MG63 (cell line): Measurements from ENCODE around the gene ARFGEF2. TPM values are rescaled to one million over a fixed set of nuclear protein-coding genes. Genes with fewer than 3 reads are reported as not detected.
A peak's percentile ranks its signal among the peaks of the same experiment; 100 is the strongest.
"Not testable (repeated sequence)": the region's sequence is repeated elsewhere in the genome, so short reads cannot be mapped to it uniquely, and the experiment has no call there.

Experiments used
- DNase-seq: peaks from one replicate; pipeline ENCODE4 v3.0.0-alpha.2; 2020
- H3K27me3 ChIP-seq: fragments of 250-450 bp; sonication (Bioruptor Pico); 2 replicates; pipeline ENCODE4 v1.5.1; 2020; ENCODE audit warnings: mild to moderate bottlenecking, moderate library complexity
- H3K36me3 ChIP-seq: fragments of 250-450 bp; sonication (Bioruptor Pico); 2 replicates; pipeline ENCODE4 v1.5.1; 2020; ENCODE audit warnings: mild to moderate bottlenecking, moderate library complexity
- H3K4me3 ChIP-seq: fragments of 250-450 bp; sonication (Bioruptor Pico); 2 replicates; pipeline ENCODE4 v1.5.1; 2020; ENCODE audit warnings: mild to moderate bottlenecking, moderate library complexity
- H3K9me3 ChIP-seq: fragments of 250-450 bp; sonication (Bioruptor Pico); 2 replicates; pipeline ENCODE4 v1.5.1; 2020; ENCODE audit warnings: mild to moderate bottlenecking, moderate library complexity
- total RNA-seq: library from RNA; depleted of rRNA; stranded (reverse); fragments of >200 nt; shearing (Covaris generic); gene quantifications from 2 replicates; pipeline ENCODE4 v1.2.3, GENCODE V29; 2014; ENCODE audit warnings: low replicate concordance; rRNA removed

Gene ARFGEF2
- 17.9 and 22.5 TPM in 2 replicates for total RNA-seq

GRCh38 chr20:48921168-48921882 lies at the start of gene ARFGEF2:
ARFGEF2 (plus strand) TSS chr20:48921711; CDS start chr20:48921890, 179 bp downstream.
- Histone ChIP-seq H3K36me3 (peaks cover 4% of the 10 kb centered on the region), H3K27me3 (no peaks in the 10 kb centered on the region), H3K4me3 (peak within 1 kb of the TSS; percentile 99), H3K9me3 (no peaks in the 10 kb centered on the region)
- DNase-seq, result peak; percentile 93

DNA sequence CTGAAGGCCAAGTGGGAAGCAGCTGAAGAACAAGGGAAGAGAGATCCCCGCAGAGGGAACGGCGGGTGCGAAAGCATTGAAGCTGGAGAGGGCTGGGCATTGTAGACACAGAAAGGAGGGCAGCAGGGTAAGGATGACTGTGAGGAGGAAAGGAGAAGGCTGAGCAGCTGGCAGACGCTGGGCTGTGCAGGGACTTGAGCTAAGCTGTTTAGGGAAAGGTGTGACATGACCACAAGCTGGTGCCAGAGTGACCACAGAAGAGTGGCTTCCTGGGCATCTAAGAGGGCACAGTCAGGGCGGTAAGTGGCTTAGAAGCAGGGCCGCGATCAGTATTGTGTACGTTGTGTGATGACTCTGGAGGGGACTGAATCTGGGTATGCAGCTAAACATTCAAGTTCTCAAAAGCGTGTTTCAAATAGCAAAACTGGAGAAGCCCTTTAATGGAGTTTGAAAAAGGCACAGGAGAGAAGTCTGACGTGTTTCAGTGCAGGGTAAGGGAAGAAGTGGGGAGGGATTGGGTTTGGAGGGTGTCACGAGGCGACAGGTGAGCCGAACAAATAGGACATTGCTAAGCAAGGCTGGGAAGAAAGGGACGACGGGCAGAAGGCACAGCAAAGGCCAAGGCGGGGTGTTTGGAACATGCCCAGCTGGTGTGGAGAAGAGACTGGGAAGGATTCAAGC lies 46.1 kb upstream of the ARFGEF2 start:
- DNase-seq, result no peak
- Histone ChIP-seq H3K27me3 (no peaks in the 10 kb centered on the region), H3K4me3 (no peak overlapping the region), H3K36me3 (no peaks in the 10 kb centered on the region), H3K9me3 (no peaks in the 10 kb centered on the region)

- no peaks in the 10 kb centered on the region for H3K27me3 ChIP-seq
- H3K36me3 ChIP-seq, result no peaks in the 10 kb centered on the region
- H3K4me3 ChIP-seq, result no peak overlapping the region
- no peaks in the 10 kb centered on the region for H3K9me3 ChIP-seq
- DNase-seq, result peak; percentile 42
Measured at GRCh38 chr20:48875914-48876240, 45.6 kb upstream of the ARFGEF2 start.

DNA sequence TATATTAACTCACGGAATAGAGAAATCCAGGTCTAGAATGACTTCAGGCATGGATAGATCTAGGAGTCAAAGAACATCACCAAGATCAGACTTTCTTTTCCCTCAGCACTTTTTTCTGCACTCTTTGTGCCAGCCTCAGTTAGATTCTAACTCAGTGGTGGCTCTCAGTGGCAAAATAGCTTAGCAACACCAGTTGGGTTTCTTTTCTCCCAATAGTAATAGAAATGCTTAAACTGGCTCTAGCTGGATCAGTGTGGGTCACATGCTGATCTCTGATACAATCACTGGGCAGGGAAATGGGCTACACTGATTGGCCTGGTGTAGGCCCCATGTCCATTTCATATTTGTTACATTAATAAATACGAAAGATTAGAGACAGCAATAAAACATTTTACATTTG lies 44.2 kb upstream of the ARFGEF2 start:
- Histone ChIP-seq H3K9me3 (no peaks in the 10 kb centered on the region), H3K4me3 (no peak overlapping the region), H3K36me3 (no peaks in the 10 kb centered on the region), H3K27me3 (no peaks in the 10 kb centered on the region)
- no peak for DNase-seq

- Histone ChIP-seq H3K36me3 (no peaks in the 10 kb centered on the region), H3K27me3 (no peaks in the 10 kb centered on the region), H3K4me3 (no peak overlapping the region), H3K9me3 (no peaks in the 10 kb centered on the region)
- DNase-seq, result no peak
Measured at GRCh38 chr20:48878534-48879248, 42.8 kb upstream of the ARFGEF2 start.

- Histone ChIP-seq H3K9me3 (no peaks in the 10 kb centered on the region), H3K27me3 (no peaks in the 10 kb centered on the region), H3K36me3 (no peaks in the 10 kb centered on the region), H3K4me3 (no peak overlapping the region)
- DNase-seq, result no peak
Measured at GRCh38 chr20:48879612-48880245, 41.8 kb upstream of the ARFGEF2 start.

GRCh38 chr20:48880331-48880730 lies 41.2 kb upstream of the ARFGEF2 start:
- Histone ChIP-seq H3K4me3 (no peak overlapping the region), H3K27me3 (no peaks in the 10 kb centered on the region)
- no peak for DNase-seq

GRCh38 chr20:48880981-48881657 lies 40.4 kb upstream of the ARFGEF2 start:
- no peak for DNase-seq
- Histone ChIP-seq H3K9me3 (no peaks in the 10 kb centered on the region), H3K36me3 (no peaks in the 10 kb centered on the region), H3K4me3 (no peak overlapping the region), H3K27me3 (no peaks in the 10 kb centered on the region)

More at GRCh38 chr20:48880331-48880730, 41.2 kb upstream of the ARFGEF2 start:
- Histone ChIP-seq H3K9me3 (no peaks in the 10 kb centered on the region), H3K36me3 (no peaks in the 10 kb centered on the region)

DNA sequence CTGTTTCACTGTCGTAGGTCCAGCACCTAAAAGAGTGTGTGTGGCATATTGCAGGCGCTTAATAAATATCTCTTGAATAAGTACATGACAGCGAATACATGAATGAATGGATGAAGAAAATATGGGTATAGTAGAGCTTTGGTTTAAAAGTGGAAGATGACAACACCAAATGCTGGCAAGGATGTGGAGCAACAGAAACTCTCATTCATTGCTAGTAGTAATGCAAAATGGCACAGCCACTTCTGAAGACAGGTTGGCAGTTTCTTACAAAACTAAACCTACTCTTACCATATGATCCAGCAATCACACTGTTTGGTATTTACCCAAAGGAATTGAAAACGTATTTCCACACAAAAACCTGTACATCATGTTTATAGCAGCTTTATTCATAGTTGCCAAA lies 36.3 kb upstream of the ARFGEF2 start:
- no peaks in the 10 kb centered on the region for H3K9me3 ChIP-seq

DNA sequence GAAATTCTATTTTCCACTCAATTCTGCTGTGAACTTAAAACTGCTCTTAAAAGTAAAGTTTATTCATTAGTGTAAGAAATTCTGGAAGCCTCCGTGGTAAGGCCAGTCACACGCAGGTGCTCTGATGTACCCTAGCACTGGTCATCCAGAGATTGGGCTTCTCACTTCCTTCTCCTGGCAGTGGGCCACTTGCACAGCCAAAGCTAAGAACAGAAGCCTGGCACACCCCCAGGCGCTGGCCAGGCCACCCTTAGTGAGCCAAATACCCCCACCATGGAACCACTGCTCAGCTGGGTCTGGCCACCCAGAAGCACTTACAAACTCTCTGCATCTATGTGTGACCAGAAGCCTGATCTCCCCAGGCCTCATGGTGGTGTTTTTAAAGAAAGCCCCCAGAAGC lies 35.3 kb upstream of the ARFGEF2 start:
- Histone ChIP-seq H3K4me3 (no peak overlapping the region), H3K9me3 (no peaks in the 10 kb centered on the region), H3K36me3 (no peaks in the 10 kb centered on the region), H3K27me3 (no peaks in the 10 kb centered on the region)
- DNase-seq, result no peak

More for the DNA sequence above, 36.3 kb upstream of the ARFGEF2 start:
- DNase-seq, result no peak
- no peak overlapping the region for H3K4me3 ChIP-seq
- H3K27me3 ChIP-seq, result no peaks in the 10 kb centered on the region
- no peaks in the 10 kb centered on the region for H3K36me3 ChIP-seq

- Histone ChIP-seq H3K36me3 (no peaks in the 10 kb centered on the region), H3K9me3 (no peaks in the 10 kb centered on the region)
- no peak for DNase-seq
Measured at GRCh38 chr20:48886811-48887210, 34.7 kb upstream of the ARFGEF2 start.

GRCh38 chr20:48888517-48888916 lies 33.0 kb upstream of the ARFGEF2 start:
- H3K36me3 ChIP-seq, H3K27me3 ChIP-seq, DNase-seq, H3K9me3 ChIP-seq, H3K4me3 ChIP-seq: not testable (repeated sequence)

More at GRCh38 chr20:48886811-48887210, 34.7 kb upstream of the ARFGEF2 start:
- H3K27me3 ChIP-seq, result no peaks in the 10 kb centered on the region
- H3K4me3 ChIP-seq, result no peak overlapping the region

GRCh38 chr20:48889140-48889790 lies 32.2 kb upstream of the ARFGEF2 start:
- no peaks in the 10 kb centered on the region for H3K36me3 ChIP-seq

DNA sequence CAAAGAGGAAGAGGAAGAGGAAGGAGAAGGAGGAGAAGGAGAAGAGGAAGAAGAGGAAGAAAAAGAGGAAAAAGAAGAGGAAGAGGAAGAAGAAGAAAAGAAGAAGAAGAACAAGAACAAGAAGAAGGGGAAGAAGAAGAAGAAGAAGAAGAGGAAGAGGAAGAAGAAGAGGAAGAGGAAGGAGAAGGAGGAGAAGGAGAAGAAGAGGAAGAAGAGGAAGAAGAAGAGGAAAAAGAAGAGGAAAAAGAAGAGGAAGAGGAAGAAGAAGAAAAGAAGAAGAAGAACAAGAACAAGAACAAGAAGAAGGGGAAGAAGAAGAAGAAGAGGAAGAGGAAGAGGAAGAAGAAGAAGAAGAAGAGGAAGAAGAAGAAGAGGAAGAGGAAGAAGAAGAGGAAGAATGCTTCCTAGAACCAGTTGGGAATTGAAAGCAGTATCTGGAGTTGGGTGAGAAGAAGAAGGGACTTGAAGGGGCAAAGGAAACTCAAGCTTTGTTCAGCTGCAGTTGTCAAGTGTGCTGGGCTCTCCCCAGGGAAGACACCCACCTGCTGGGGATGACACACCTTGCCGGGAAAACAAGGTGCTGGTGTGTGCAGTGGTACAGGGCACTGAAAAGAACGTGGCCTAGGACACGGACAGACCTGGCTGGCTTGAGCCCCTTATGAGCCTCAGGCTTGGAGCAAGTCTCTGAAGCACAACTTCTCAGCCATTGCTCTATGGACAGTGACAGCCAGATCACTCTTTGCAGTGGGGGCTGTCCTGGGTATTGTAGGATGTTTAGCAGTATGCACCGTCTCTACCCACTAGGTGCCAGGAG lies 30.1 kb upstream of the ARFGEF2 start:
- H3K9me3 ChIP-seq, result peaks cover 15% of the 10 kb centered on the region
- DNase-seq, result no peak
- H3K36me3 ChIP-seq, result no peaks in the 10 kb centered on the region
- H3K27me3 ChIP-seq, result no peaks in the 10 kb centered on the region
- no peak overlapping the region for H3K4me3 ChIP-seq

More at GRCh38 chr20:48889140-48889790, 32.2 kb upstream of the ARFGEF2 start:
- DNase-seq, result no peak
- Histone ChIP-seq H3K27me3 (no peaks in the 10 kb centered on the region), H3K4me3 (no peak overlapping the region), H3K9me3 (peaks cover 12% of the 10 kb centered on the region)

GRCh38 chr20:48892049-48892470 lies 29.5 kb upstream of the ARFGEF2 start:
- H3K9me3 ChIP-seq, result peaks cover 15% of the 10 kb centered on the region
- no peak for DNase-seq
- H3K27me3 ChIP-seq, result no peaks in the 10 kb centered on the region
- H3K4me3 ChIP-seq, result no peak overlapping the region
- no peaks in the 10 kb centered on the region for H3K36me3 ChIP-seq
